Activated CD4-positive, alpha-beta memory T cell treated with anti-CD3 and anti-CD28 coated beads, Interleukin-2, amount 10 ng/mL, durations not matched to agents 7 days and 5 days (primary cell): ENCODE results near the gene RNF40. TPM values are rescaled to one million over a fixed set of nuclear protein-coding genes. Genes with fewer than 3 reads are reported as not detected.

ENCODE experiments used
- CTCF ChIA-PET: fragments of 350-600 bp; sonication (Branson Sonifier 250); formaldehyde crosslinking; loops from one replicate; lab custom pipeline; 2021; ENCODE audit warnings: antibody characterized with exemption, inconsistent platforms; lab: Charles Lee
- POLR2A ChIA-PET: fragments of 350-600 bp; sonication (Branson Sonifier 250); formaldehyde crosslinking; loops from one replicate; lab custom pipeline; 2021; ENCODE audit warnings: antibody characterized with exemption; lab: Charles Lee
- DNase-seq: peaks from one replicate; pipeline ENCODE4 v3.0.0-alpha.2; 2020
- H3K27ac Mint-ChIP-seq: one replicate; pipeline ENCODE4 v1.8.0; 2021; ENCODE audit warnings: mild to moderate bottlenecking, mixed read lengths
- H3K27me3 Mint-ChIP-seq: one replicate; pipeline ENCODE4 v1.8.0; 2021; ENCODE audit warnings: mixed read lengths
- H3K36me3 Mint-ChIP-seq: one replicate; pipeline ENCODE4 v1.8.0; 2021; ENCODE audit warnings: low read depth, mixed read lengths
- H3K4me1 Mint-ChIP-seq: one replicate; pipeline ENCODE4 v1.8.0; 2021; ENCODE audit warnings: mixed read lengths
- H3K4me3 Mint-ChIP-seq: one replicate; pipeline ENCODE4 v1.8.0; 2021; ENCODE audit warnings: mild to moderate bottlenecking, mixed read lengths
- H3K9me3 Mint-ChIP-seq: one replicate; pipeline ENCODE4 v1.8.0; 2021; ENCODE audit warnings: mixed read lengths
- total RNA-seq, 2 experiments: library from RNA; stranded (reverse); gene quantifications; one replicate each; pipeline ENCODE4 v1.2.3, GENCODE V29; 2021

The RNF40 gene
- total RNA-seq, 2 experiments from 2014 or later: 96.1 to 96.2 TPM

- H3K36me3 Mint-ChIP-seq: peaks cover 78% of the 10 kb centered on the region
Observed at GRCh38 chr16:30768583-30769181, 6.6 kb downstream of the RNF40 start.

GRCh38 chr16:30769379-30770089 lies 7.4 kb downstream of the RNF40 start:
- no peak overlapping the region for H3K4me3 Mint-ChIP-seq
- no peaks in the 10 kb centered on the region for H3K9me3 Mint-ChIP-seq
- DNase-seq: no peak
- CTCF ChIA-PET: no interaction called here
- no peak overlapping the region for H3K27ac Mint-ChIP-seq
- H3K27me3 Mint-ChIP-seq: no peaks in the 10 kb centered on the region
- peaks cover 74% of the 10 kb centered on the region for H3K36me3 Mint-ChIP-seq
- POLR2A ChIA-PET: interaction anchor here (0.9 kb wide), 1 partner anchor 71 kb away, joined by 4 read pairs; the partner anchor contains the start of gene SRCAP
- peaks cover 13% of the 10 kb centered on the region for H3K4me1 Mint-ChIP-seq

More at GRCh38 chr16:30768583-30769181, 6.6 kb downstream of the RNF40 start:
- Mint-ChIP-seq H3K4me1 (peaks cover 15% of the 10 kb centered on the region), H3K9me3 (no peaks in the 10 kb centered on the region), H3K27ac (no peak overlapping the region), H3K27me3 (no peaks in the 10 kb centered on the region), H3K4me3 (no peak overlapping the region)
- ChIA-PET POLR2A (interaction anchor here (0.9 to 1.5 kb wide), 2 partner anchors 9 to 70 kb away, joined by 3 to 4 read pairs; partner anchors contain the start of gene SRCAP), CTCF (no interaction called here)
- no peak for DNase-seq

DNA sequence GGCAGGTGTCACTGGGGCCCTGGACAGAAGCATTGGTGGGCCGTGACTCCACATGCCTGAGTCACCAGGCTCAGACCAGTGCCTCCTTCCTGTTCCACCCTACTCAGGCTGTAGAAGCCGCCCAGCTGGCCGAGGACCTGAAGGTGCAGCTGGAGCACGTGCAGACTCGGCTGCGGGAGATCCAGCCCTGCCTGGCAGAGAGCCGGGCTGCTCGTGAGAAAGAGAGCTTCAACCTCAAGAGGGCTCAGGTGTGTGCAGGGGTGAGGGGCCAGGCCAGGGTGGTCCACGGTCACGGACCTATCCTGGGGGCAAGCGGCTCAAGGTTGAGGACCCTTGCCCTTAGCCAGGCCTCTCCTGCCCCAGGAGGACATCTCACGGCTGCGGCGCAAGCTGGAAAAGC lies 9.6 kb downstream of the RNF40 start:
- DNase-seq: no peak
- H3K27ac Mint-ChIP-seq: no peak overlapping the region
- ChIA-PET CTCF (interaction anchor here (1.1 to 1.6 kb wide), 2 partner anchors 12 to 26 kb away, joined by 4 read pairs; no protein-coding TSS in a partner anchor), POLR2A (no interaction called here)
- no peak overlapping the region for H3K4me3 Mint-ChIP-seq
- no peaks in the 10 kb centered on the region for H3K9me3 Mint-ChIP-seq
- peaks cover 25% of the 10 kb centered on the region for H3K4me1 Mint-ChIP-seq
- peaks cover 59% of the 10 kb centered on the region for H3K36me3 Mint-ChIP-seq
- no peaks in the 10 kb centered on the region for H3K27me3 Mint-ChIP-seq

DNA sequence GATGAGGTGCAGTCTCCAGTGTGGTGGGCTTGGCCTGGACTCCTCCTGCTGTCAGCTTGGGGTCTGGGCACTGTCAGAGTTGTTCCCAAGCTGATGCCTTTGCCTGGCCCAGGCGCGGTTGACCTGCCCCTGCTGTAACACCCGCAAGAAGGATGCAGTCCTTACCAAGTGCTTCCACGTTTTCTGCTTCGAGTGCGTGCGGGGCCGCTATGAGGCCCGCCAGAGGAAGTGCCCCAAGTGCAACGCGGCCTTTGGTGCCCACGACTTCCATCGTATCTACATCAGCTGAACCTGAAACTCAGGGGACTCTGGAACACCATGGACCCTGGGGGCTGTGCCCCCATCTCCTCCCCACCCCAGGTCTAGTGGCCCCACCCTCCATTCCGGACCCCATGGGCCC lies 11.7 kb downstream of the RNF40 start:
- no peak for DNase-seq
- H3K4me1 Mint-ChIP-seq: peaks cover 32% of the 10 kb centered on the region
- no peaks in the 10 kb centered on the region for H3K9me3 Mint-ChIP-seq
- H3K4me3 Mint-ChIP-seq: no peak overlapping the region
- peaks cover 44% of the 10 kb centered on the region for H3K36me3 Mint-ChIP-seq
- H3K27ac Mint-ChIP-seq: no peak overlapping the region
- ChIA-PET POLR2A (interaction anchor here (1.0 to 1.8 kb wide), 3 partner anchors 9 to 41 kb away, joined by 3 to 7 read pairs (median 6); no protein-coding TSS in a partner anchor), CTCF (interaction anchor here (0.6 to 2.0 kb wide), 2 partner anchors 24 to 41 kb away, joined by 4 to 5 read pairs; no protein-coding TSS in a partner anchor)
- H3K27me3 Mint-ChIP-seq: no peaks in the 10 kb centered on the region

- DNase-seq: no peak
- Mint-ChIP-seq H3K9me3 (no peaks in the 10 kb centered on the region), H3K27ac (peak overlapping the region; percentile 75), H3K27me3 (no peaks in the 10 kb centered on the region), H3K36me3 (peaks cover 38% of the 10 kb centered on the region), H3K4me1 (peaks cover 32% of the 10 kb centered on the region), H3K4me3 (peak overlapping the region; percentile 86)
- POLR2A ChIA-PET: interaction anchor here (1.0 to 1.8 kb wide), 11 partner anchors 10 to 217 kb away, joined by 3 to 8 read pairs (median 3); a partner anchor contains a TSS
- CTCF ChIA-PET: interaction anchor here (0.6 to 2.0 kb wide), 5 partner anchors 12 to 40 kb away, joined by 3 to 6 read pairs (median 4); no protein-coding TSS in a partner anchor
Observed at GRCh38 chr16:30774367-30775130, 12.4 kb downstream of the RNF40 start.

DNA sequence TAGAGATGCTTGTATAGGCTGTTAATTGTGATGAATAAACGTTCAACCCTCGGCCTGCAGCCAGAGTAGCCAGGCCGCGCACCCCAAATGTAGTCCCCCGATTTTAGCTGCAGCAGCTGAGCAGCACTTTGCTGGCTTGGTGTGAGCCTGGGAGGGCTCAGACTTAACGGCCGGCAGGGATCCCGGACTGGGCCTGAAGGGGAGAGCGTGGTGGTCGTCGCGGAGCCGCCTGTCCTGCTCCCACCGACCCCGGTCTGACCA lies 12.9 kb downstream of the RNF40 start:
- ChIA-PET CTCF (interaction anchor here (1.0 to 2.0 kb wide), 4 partner anchors 12 to 39 kb away, joined by 3 to 6 read pairs (median 4); no protein-coding TSS in a partner anchor), POLR2A (interaction anchor here (1.0 to 1.8 kb wide), 10 partner anchors 10 to 217 kb away, joined by 3 to 8 read pairs (median 4); a partner anchor contains a TSS)
- peaks cover 35% of the 10 kb centered on the region for H3K36me3 Mint-ChIP-seq

DNA sequence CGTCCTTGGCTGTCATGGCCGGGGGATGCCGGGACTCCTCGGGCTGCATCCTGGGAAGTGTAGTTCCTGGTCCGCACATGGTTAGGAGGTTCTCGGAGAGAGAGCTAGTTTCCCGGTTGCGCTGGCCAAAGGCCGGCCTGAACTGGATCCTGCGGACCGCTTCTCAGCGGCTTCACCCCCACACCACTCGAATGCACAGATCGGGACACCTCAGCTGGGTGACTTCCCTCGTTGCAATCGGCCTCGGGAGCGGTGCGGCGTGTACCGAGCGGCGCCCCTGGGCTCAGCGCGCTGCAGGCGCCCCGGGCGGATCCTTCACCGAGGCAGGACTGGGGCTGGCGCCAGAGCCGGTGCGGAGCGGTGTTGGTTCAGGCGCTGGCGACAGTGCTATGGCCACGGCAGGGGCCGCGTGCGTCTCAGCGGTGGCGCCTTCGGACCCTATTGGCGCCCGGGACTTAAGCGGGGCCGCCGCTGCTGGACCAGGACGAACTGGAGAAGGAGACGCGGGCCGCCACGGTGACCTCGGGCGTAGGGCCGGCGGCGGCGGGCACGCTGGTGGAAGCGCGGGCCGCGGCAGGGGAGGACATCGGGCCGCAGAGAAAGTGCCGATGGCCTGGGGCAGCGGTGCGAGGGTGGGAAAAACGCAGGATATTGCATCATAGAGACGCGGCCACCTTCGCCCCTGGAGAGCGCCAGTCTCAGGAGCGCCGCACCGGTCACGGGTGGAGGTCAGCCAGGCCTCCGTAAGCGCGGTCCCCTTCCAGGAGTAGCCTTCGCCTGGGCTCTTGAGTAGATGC lies 13.5 kb downstream of the RNF40 start:
- Mint-ChIP-seq H3K4me1 (peaks cover 32% of the 10 kb centered on the region), H3K27me3 (no peaks in the 10 kb centered on the region), H3K4me3 (peak overlapping the region; percentile 86), H3K27ac (peak overlapping the region; percentile 75), H3K36me3 (peaks cover 33% of the 10 kb centered on the region), H3K9me3 (no peaks in the 10 kb centered on the region)
- ChIA-PET POLR2A (interaction anchor here (1.0 to 1.8 kb wide), 10 partner anchors 9 to 218 kb away, joined by 3 to 8 read pairs (median 4); a partner anchor contains a TSS), CTCF (interaction anchor here (0.6 to 2.0 kb wide), 5 partner anchors 13 to 168 kb away, joined by 3 to 6 read pairs (median 3); no protein-coding TSS in a partner anchor)
- DNase-seq: peak; percentile 67

More for the DNA sequence above, 12.9 kb downstream of the RNF40 start:
- Mint-ChIP-seq H3K4me3 (peak overlapping the region; percentile 86), H3K9me3 (no peaks in the 10 kb centered on the region), H3K27me3 (no peaks in the 10 kb centered on the region), H3K27ac (peak overlapping the region; percentile 75), H3K4me1 (peaks cover 32% of the 10 kb centered on the region)
- DNase-seq: no peak

GRCh38 chr16:30777591-30778297 lies 15.6 kb downstream of the RNF40 start:
- CTCF ChIA-PET: interaction anchor here (1.4 kb wide), 1 partner anchor 37 kb away, joined by 5 read pairs; no protein-coding TSS in a partner anchor
- Mint-ChIP-seq H3K4me1 (peaks cover 27% of the 10 kb centered on the region), H3K36me3 (peaks cover 15% of the 10 kb centered on the region), H3K27me3 (no peaks in the 10 kb centered on the region), H3K9me3 (no peaks in the 10 kb centered on the region), H3K4me3 (peak overlapping the region; percentile 86), H3K27ac (no peak overlapping the region)
- no peak for DNase-seq
- POLR2A ChIA-PET: interaction anchor here (0.7 to 1.2 kb wide), 6 partner anchors 9 to 119 kb away, joined by 3 read pairs; partner anchors contain the start of gene FBRS

- POLR2A ChIA-PET: interaction anchor here (0.7 to 1.2 kb wide), 4 partner anchors 10 to 120 kb away, joined by 3 read pairs; partner anchors contain the start of gene FBRS
- Mint-ChIP-seq H3K9me3 (no peaks in the 10 kb centered on the region), H3K4me3 (no peak overlapping the region), H3K27me3 (no peaks in the 10 kb centered on the region), H3K36me3 (peaks cover 9% of the 10 kb centered on the region), H3K27ac (no peak overlapping the region), H3K4me1 (peaks cover 21% of the 10 kb centered on the region)
- CTCF ChIA-PET: no interaction called here
- DNase-seq: no peak
Observed at GRCh38 chr16:30778549-30779244, 16.6 kb downstream of the RNF40 start.

GRCh38 chr16:30779596-30779995 lies 17.5 kb downstream of the RNF40 start:
- H3K4me3 Mint-ChIP-seq: no peak overlapping the region
- H3K9me3 Mint-ChIP-seq: no peaks in the 10 kb centered on the region
- H3K4me1 Mint-ChIP-seq: peaks cover 19% of the 10 kb centered on the region
- peaks cover 4% of the 10 kb centered on the region for H3K36me3 Mint-ChIP-seq
- ChIA-PET POLR2A (no interaction called here), CTCF (interaction anchor here (1.5 kb wide), 1 partner anchor 34 kb away, joined by 3 read pairs; no protein-coding TSS in a partner anchor)
- DNase-seq: no peak
- no peak overlapping the region for H3K27ac Mint-ChIP-seq
- peaks cover 2% of the 10 kb centered on the region for H3K27me3 Mint-ChIP-seq

DNA sequence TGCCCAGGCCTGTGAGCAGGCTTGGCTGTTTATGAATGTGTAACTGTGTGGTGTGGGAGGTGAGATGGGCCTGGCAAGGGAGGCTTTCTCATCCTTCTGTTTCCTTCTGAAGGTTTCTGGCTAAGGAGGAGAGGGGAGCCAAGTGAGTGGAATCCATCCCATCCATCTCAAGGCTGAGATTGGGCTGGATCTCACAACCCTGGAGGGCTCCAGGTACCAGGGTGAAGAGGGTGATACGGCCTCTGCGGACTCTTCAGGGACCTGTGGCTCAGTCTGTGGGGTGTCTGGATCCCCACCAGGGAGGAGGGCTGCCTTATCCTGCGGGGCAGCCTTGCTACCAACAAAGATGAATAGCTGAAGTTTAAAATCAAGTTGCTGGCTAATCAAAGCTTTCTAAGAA lies 17.9 kb downstream of the RNF40 start:
- Mint-ChIP-seq H3K9me3 (no peaks in the 10 kb centered on the region), H3K36me3 (no peaks in the 10 kb centered on the region), H3K27ac (no peak overlapping the region), H3K4me1 (peaks cover 15% of the 10 kb centered on the region), H3K4me3 (no peak overlapping the region), H3K27me3 (peaks cover 5% of the 10 kb centered on the region)
- CTCF ChIA-PET: interaction anchor here (1.5 kb wide), 1 partner anchor 34 kb away, joined by 3 read pairs; no protein-coding TSS in a partner anchor
- DNase-seq: no peak
- POLR2A ChIA-PET: no interaction called here
